Measurements from ENCODE around the gene ST3GAL5. TPM values are rescaled to one million over a fixed set of nuclear protein-coding genes. Genes with fewer than 3 reads are reported as not detected.

ST3GAL5 gene
- total and polyA plus RNA-seq, 2 of the 8 experiments (the other 6 are each of a cell fraction or from before 2014, with no cell fraction given) = 1.9 to 4.5 TPM

GRCh38 chr2:85905891-85906290, 17.1 kb upstream of the ST3GAL5 start:
- Histone ChIP-seq H4K20me1 (replicated peaks in 1 of 2; ENCODE audit: control insufficient read depth in 1 of 2, insufficient read depth in 2 of 2, low read length in 2 of 2) (peaks cover 0 to 1% of the 10 kb centered on the region in 2 experiments), H4K8ac (ENCODE audit: extremely low read depth, insufficient read depth, low read length) (no peak overlapping the region), H3K27me3 (replicated peaks in 1 of 4; ENCODE audit: control insufficient read depth in 3 of 4, extremely low read depth in 1 of 4, insufficient read depth in 3 of 4, low read length in 3 of 4) (no peaks in the 10 kb centered on the region), H3K4ac (replicated peaks; ENCODE audit: insufficient read length, low read depth, low read length) (no peak overlapping the region), H3K4me2 (ENCODE audit: insufficient read depth in 1 of 2, low read depth in 2 of 2, low read length in 2 of 2) (no peak overlapping the region), H3K56ac (replicated peaks; ENCODE audit: insufficient read length, low read depth, low read length) (no peak overlapping the region), H3K9ac (replicated peaks in 1 of 4; ENCODE audit: extremely low read depth in 1 of 4, low read depth in 3 of 4, low read length in 3 of 4) (no peak overlapping the region), H3K36me3 (ENCODE audit: control insufficient read depth in 2 of 4, insufficient read depth in 4 of 4, low read length in 3 of 4) (no peaks in the 10 kb centered on the region), H2AFZ (ENCODE audit: low read length) (no peak overlapping the region), H3K27ac (ENCODE audit: low read depth, low read length) (no peak overlapping the region), H3K4me3 (ENCODE audit: extremely low read depth in 1 of 4, insufficient read depth in 2 of 4, low read depth in 3 of 4, low read length in 4 of 4) (no peak overlapping the region), H3K23me2 (ENCODE audit: low read depth, low read length) (no peaks in the 10 kb centered on the region), H2BK5ac (ENCODE audit: low read depth, low read length) (no peak overlapping the region), H4K5ac (ENCODE audit: insufficient read length, low read depth, low read length) (no peak overlapping the region), H2BK15ac (ENCODE audit: low read length) (no peak overlapping the region), H2BK12ac (ENCODE audit: low read depth, low read length) (no peak overlapping the region), H3K14ac (ENCODE audit: insufficient read length) (no peak overlapping the region), H2BK20ac (ENCODE audit: low read length) (no peak overlapping the region), H3K4me1 (replicated peaks in 1 of 4; ENCODE audit: control insufficient read depth in 3 of 4, insufficient read depth in 4 of 4, low read length in 3 of 4) (no peaks in the 10 kb centered on the region; a peak in 1 of 7 replicates), H3K79me2 (ENCODE audit: control insufficient read depth in 1 of 2, insufficient read depth in 2 of 2, low read length in 2 of 2) (no peaks in the 10 kb centered on the region), H3K23ac (ENCODE audit: insufficient read length) (no peak overlapping the region), H2AK5ac (ENCODE audit: low read depth, low read length) (no peak overlapping the region), H3K9me3 (ENCODE audit: insufficient read depth in 2 of 2, low read depth in 1 of 2, low read length in 1 of 2) (no peaks in the 10 kb centered on the region), H4K91ac (replicated peaks; ENCODE audit: insufficient read length, low read length) (no peak overlapping the region), H2BK120ac (replicated peaks; ENCODE audit: low read depth, low read length) (no peak overlapping the region), H3K79me1 (ENCODE audit: low read depth, low read length) (no peaks in the 10 kb centered on the region), H3K18ac (ENCODE audit: extremely low read depth, low read length) (no peak overlapping the region)
- TF ChIP-seq EZH2 (IDR thresholded peaks at IDR 0.05; ENCODE audit: low read depth, low read length, severe bottlenecking) = no peak
- no peak for TF ChIP-seq ATF2 (IDR thresholded peaks at IDR 0.05; ENCODE audit: low read length)
- no peak for TF ChIP-seq SP1 (IDR thresholded peaks at IDR 0.05; ENCODE audit: low read depth, low read length)
- TF ChIP-seq EGR1 (IDR thresholded peaks at IDR 0.05; ENCODE audit: borderline replicate concordance, low read depth, low read length) = no peak
- TF ChIP-seq RBBP5 (IDR thresholded peaks at IDR 0.05; ENCODE audit: borderline replicate concordance, low read depth, low read length) = no peak
- no peak for TF ChIP-seq GABPA (IDR thresholded peaks at IDR 0.05; ENCODE audit: borderline replicate concordance, insufficient read depth, low read length)
- TF ChIP-seq SIN3A (conservative IDR thresholded peaks at IDR 0.05 in 1 of 2, IDR thresholded peaks at IDR 0.05 in 1 of 2; ENCODE audit: low read depth in 1 of 2, low read length in 2 of 2) = no peak
- ChIA-PET CTCF (ENCODE audit: partially characterized antibody) (no interaction called here), POLR2A (ENCODE audit: partially characterized antibody) (no interaction called here)
- DNase-seq (ENCODE audit: low read depth in 1 of 2, low spot score in 2 of 2) (no peak), FAIRE-seq (no peak)
- whole genome bisulfite sequencing, 2 experiments (ENCODE audit: extremely low coverage in 1 of 2, insufficient coverage in 1 of 2, insufficient read length in 1 of 2, insufficient replicate concordance in 2 of 2, low coverage in 1 of 2, low lambda C conversion rate in 2 of 2, missing lambda C conversion rate in 1 of 2) = 69% methylated on average over 1 of the region's 1 CpG; no CpG with 5 or more reads in 1 of the 2 experiments

All from H1 (cell line).